Measurements from ENCODE around the gene SMARCD3. TPM values are rescaled to one million over a fixed set of nuclear protein-coding genes. Genes with fewer than 3 reads are reported as not detected.

SMARCD3 gene
- total and polyA plus RNA-seq, 2 of the 13 experiments (the other 11 are each of a cell fraction or from before 2014, with no cell fraction given), result 0.20 to 0.62 TPM

GRCh38 chr7:151246851-151247580 lies 1.5 kb downstream of the SMARCD3 start:
- no peaks in the 10 kb centered on the region for H3K79me2 ChIP-seq (ENCODE audit: insufficient read depth, low read length)
- H3K4me1 ChIP-seq (ENCODE audit: insufficient read depth, low read length), result peaks cover 83% of the 10 kb centered on the region
- no peaks in the 10 kb centered on the region; the same call in 1 of the 2 replicates for H4K20me1 ChIP-seq (ENCODE audit: insufficient read depth, low read length)
- H3K9ac ChIP-seq (ENCODE audit: insufficient read depth, low read depth, low read length), result no peak overlapping the region
- H3K4me2 ChIP-seq (ENCODE audit: low read depth, low read length), result 0 out of 2 replicates have a peak overlapping the region, but pooled peaks have one; percentile 83
- no TSS peak for BruUV-seq (replicated peaks)
- in situ Hi-C loops (cut with HindIII; ENCODE audit: extremely low pct_ligation_motif_present, low pct_unique_long_range_greater_than_20kb) (no loop called here), intact Hi-C loops (cut with micrococcal nuclease; ENCODE audit: unreplicated experiment) (loop anchor here (5.0 to 10.0 kb wide), 2 partner anchors 105 to 162 kb away; partner anchors contain the start of genes AGAP3, FASTK and TMUB1)
- no peak overlapping the region for H2AFZ ChIP-seq (ENCODE audit: low read length)
- H3K27me3 ChIP-seq (ENCODE audit: control insufficient read depth in 1 of 2, insufficient read depth in 2 of 2, low read length in 2 of 2), result peaks cover 10 to 63% of the 10 kb centered on the region in 2 experiments; a peak in 4 of 5 replicates
- H3K9me3 ChIP-seq (ENCODE audit: low read length), result no peaks in the 10 kb centered on the region
- ATAC-seq, result no peak
- TF ChIP-seq ZNF33A (CRISPR knock-in tag; IDR thresholded peaks at IDR 0.05; ENCODE audit: borderline replicate concordance), result no peak
- no peak for TF ChIP-seq SNAPC2 (CRISPR knock-in tag; IDR thresholded peaks at IDR 0.05)
- no peak for TF ChIP-seq BRCA1 (CRISPR knock-in tag; IDR thresholded peaks at IDR 0.05)
- no peak for FAIRE-seq
- no peaks in the 10 kb centered on the region for H3K36me3 ChIP-seq (replicated peaks in 1 of 2; ENCODE audit: control insufficient read depth in 1 of 2, insufficient read depth in 2 of 2, low read length in 2 of 2)
- H3K27ac ChIP-seq (ENCODE audit: extremely low read length, insufficient read depth, low read length), result no peak overlapping the region
- ChIA-PET POLR2A (interaction anchor here (1.3 to 2.0 kb wide), 3 partner anchors 14 to 184 kb away, joined by 3 to 8 read pairs (median 4); partner anchors contain the start of genes ABCF2 and CHPF2), CTCF (ENCODE audit: low intra/inter-chr PET ratio, low total read pairs) (no interaction called here)
- 43% methylated on average over 2 of the region's 4 CpGs for WGBS (ENCODE audit: low lambda C conversion rate)
- peak overlapping the region in 1 of 3 experiments; percentile 65; a peak in 1 of 6 replicates for H3K4me3 ChIP-seq (replicated peaks in 1 of 3; ENCODE audit: insufficient read depth in 1 of 3, low read depth in 2 of 3, low read length in 3 of 3)
- no peak for DNase-seq (ENCODE audit: low spot score)

- Histone ChIP-seq H2AFZ (ENCODE audit: low read length) (no peak overlapping the region), H3K4me3 (replicated peaks in 1 of 3; ENCODE audit: insufficient read depth in 1 of 3, low read depth in 2 of 3, low read length in 3 of 3) (no peak overlapping the region), H3K4me2 (ENCODE audit: low read depth, low read length) (no peak overlapping the region), H3K27me3 (ENCODE audit: control insufficient read depth in 1 of 2, insufficient read depth in 2 of 2, low read length in 2 of 2) (peaks cover 10 to 59% of the 10 kb centered on the region in 2 experiments; a peak in 4 of 5 replicates), H3K79me2 (ENCODE audit: insufficient read depth, low read length) (no peaks in the 10 kb centered on the region), H3K9ac (ENCODE audit: insufficient read depth, low read depth, low read length) (no peak overlapping the region), H3K36me3 (replicated peaks in 1 of 2; ENCODE audit: control insufficient read depth in 1 of 2, insufficient read depth in 2 of 2, low read length in 2 of 2) (no peaks in the 10 kb centered on the region), H3K27ac (ENCODE audit: extremely low read length, insufficient read depth, low read length) (no peak overlapping the region), H3K4me1 (ENCODE audit: insufficient read depth, low read length) (peaks cover 79% of the 10 kb centered on the region), H3K9me3 (ENCODE audit: low read length) (no peaks in the 10 kb centered on the region), H4K20me1 (ENCODE audit: insufficient read depth, low read length) (no peaks in the 10 kb centered on the region; the same call in 1 of the 2 replicates)
- POLR2A ChIA-PET, result interaction anchor here (1.2 to 2.0 kb wide), 2 partner anchors 13 to 19 kb away, joined by 3 to 8 read pairs; partner anchors contain the start of gene ABCF2
- no peak for FAIRE-seq
- in situ Hi-C loops (cut with HindIII; ENCODE audit: extremely low pct_ligation_motif_present, low pct_unique_long_range_greater_than_20kb) (no loop called here), intact Hi-C loops (cut with micrococcal nuclease; ENCODE audit: unreplicated experiment) (loop anchor here (5.0 to 10.0 kb wide), 2 partner anchors 106 to 161 kb away; partner anchors contain the start of genes AGAP3, FASTK and TMUB1)
- ATAC-seq, result no peak
- no TSS peak for BruUV-seq (replicated peaks)
- DNase-seq (ENCODE audit: low spot score), result no peak
- 29% methylated on average over 12 of the region's 13 CpGs for WGBS (ENCODE audit: low lambda C conversion rate)
- CTCF ChIA-PET (ENCODE audit: low intra/inter-chr PET ratio, low total read pairs), result interaction anchor here (1.3 to 2.6 kb wide), 3 partner anchors 19 to 105 kb away, joined by 4 to 18 read pairs (median 5); no protein-coding TSS in a partner anchor
- TF ChIP-seq ZSCAN31 (CRISPR knock-in tag; IDR thresholded peaks at IDR 0.05; ENCODE audit: low read depth) (no peak), ZNF354B (CRISPR knock-in tag; IDR thresholded peaks at IDR 0.05) (no peak), ARID3A (IDR thresholded peaks at IDR 0.05; ENCODE audit: low read depth, low read length) (no peak), ZNF232 (CRISPR knock-in tag; IDR thresholded peaks at IDR 0.05; ENCODE audit: borderline replicate concordance) (no peak), PBX2 (CRISPR knock-in tag; IDR thresholded peaks at IDR 0.05) (no peak), FOXJ3 (CRISPR knock-in tag; IDR thresholded peaks at IDR 0.05; ENCODE audit: borderline replicate concordance) (no peak), ZNF792 (CRISPR knock-in tag; IDR thresholded peaks at IDR 0.05) (no peak), POLR2A (IDR thresholded peaks at IDR 0.05; ENCODE audit: insufficient read depth in 1 of 2, low read depth in 2 of 2, low read length in 2 of 2) (no peak), ZNF224 (CRISPR knock-in tag; IDR thresholded peaks at IDR 0.05) (no peak)
Measured at GRCh38 chr7:151246102-151246850, 2.2 kb downstream of the SMARCD3 start.

All from HepG2 (cell line).